HG03025 (cell line): ENCODE results near the gene PCIF1.
"Not testable (repeated sequence)": the region's sequence is repeated elsewhere in the genome, so short reads cannot be mapped to it uniquely, and the experiment has no call there.

Experiments used
- ATAC-seq: cut with Tn5 transposase; IDR thresholded peaks from one replicate; pipeline ENCODE4 v1.9.1; 2021; ENCODE audit warnings: mild to moderate bottlenecking, moderate library complexity; ENCODE audit not compliant: unreplicated experiment, low FRiP score

Gene PCIF1

DNA sequence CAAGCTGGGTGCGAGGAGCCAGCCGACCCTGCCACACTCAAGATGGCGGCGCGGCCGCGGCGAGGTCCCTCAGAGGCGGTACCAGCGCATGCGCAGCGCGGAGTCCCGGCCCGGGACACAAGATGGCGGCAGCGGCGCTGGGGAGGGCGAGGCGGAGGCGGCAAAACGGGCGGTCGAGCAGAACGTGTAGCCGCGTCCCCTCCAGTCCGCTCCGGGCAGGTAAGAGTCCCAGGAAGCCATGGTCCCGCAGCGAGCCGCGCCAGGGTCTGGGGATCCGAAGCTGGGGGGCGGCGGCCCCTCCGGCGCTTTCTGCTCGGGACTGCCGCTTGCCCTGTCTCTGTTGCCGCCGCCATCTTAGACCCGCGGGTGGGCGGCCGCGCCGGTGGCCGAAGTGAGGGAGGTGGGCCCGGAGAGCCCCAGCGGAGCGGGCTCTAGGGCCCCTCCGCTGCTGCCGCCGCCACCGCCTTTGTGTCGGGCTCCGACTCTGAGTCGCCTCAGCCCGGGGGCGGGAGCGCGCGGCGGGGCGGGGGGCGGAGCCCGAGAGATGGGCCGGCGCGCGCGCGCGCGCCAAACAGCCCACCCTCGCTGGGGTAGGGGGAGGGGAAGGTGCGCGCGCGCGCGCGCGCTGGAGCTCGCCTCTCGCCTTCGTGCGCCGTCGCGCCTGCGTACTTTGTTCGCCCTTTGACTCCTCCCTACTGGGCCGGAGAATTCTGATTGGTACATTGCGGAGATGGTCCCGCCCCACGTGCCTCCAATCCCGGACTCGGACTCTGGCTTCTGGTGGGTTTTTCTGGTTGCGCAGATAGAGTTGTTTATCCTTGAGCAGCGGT, at the start of gene PCIF1:
Gene PCIF1, plus strand, starts transcription at position 98 of the 830 bp plus-strand sequence. CDS start 4,317 bp downstream, outside the sequence.
- peak; percentile 62 for ATAC-seq

DNA sequence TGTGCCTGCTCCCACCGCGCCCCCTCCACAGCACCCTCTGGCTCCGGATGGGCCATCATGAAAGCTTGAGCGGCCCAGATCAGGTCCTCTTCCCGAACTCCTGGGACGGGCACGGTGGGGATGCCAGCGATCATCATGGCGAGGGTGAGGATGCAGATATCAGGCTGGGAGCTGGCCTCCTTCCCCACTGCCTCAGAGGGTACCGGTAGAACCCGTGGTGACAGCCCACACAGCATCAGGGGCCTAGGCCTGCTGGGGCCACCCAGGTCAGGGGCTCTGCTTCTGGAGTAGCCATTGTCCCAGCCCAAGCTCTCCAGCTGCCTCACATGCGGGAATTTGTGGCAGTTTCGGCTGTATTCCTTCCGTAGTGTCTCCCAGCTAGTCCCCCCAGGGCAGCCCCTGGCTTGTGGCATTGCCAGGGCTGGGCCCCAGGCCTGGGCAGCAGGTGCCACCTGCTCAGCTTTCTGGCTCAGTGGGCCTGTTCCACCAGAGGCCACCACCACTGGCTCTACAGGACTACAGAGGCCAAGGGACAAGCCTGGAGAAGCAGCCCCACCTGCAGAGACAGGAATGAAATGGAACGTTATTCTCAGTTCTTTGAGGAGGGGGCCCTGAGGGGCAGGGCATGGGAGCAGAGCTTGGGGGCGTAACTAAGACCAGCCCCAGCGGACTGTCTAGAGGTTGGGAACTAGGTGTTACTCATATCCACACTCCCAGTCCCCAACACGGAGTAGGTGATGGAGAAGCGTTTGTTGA, 47.7 kb upstream of the PCIF1 start:
- no peak for ATAC-seq

GRCh38 chr20:45887346-45887715, 47.2 kb upstream of the PCIF1 start, which contains the start of gene SPATA25:
Gene SPATA25 (minus strand): TSS chr20:45887622. CDS start chr20:45887590, 32 bp downstream.
- ATAC-seq: no peak

GRCh38 chr20:45888681-45889080, 45.8 kb upstream of the PCIF1 start:
- ATAC-seq: no peak

DNA sequence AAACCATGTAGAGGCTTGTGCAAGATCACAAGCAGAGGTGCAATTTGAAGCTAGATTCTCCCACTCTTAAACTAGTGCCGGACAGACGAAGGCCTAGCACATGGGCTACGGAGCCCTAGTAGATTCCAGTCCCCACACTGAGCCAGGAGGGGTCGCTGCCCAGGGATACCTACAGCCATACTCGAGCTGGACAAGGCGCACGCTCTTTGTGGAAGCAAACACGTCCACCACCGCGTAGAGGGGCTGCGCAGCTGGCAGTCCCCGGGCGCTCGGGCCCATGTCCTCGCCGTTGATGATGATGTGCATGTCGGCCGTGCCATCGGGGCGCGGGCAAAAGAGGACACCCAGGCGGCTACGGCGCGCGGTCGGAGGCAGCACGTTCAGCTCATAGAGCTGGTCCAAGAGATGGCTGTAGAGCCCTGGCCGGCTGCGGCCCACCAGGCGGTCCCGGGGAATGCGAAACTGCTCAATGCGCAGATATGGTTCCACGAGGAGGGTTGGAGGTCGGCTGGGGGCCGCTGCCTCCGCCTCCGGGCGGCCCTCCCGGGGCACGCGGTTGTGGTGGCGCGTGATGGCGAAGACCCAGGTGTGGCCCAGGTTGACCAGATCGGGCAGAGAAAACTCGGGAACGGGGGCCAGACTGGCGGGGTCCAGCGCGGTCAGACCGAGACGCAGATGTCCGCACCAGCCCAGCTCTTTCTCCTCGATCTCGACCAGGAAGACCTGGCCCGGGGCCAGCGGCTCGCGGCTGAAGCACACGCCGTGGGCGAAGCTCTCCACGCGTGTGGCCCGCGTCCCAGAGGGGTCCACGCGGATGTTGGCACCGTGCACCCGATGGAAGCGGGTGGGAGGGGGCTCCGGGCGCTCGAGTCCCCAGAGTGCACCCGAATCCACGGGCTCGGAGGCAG, 44.2 kb upstream of the PCIF1 start:
- ATAC-seq: peak; percentile 23

- peak; percentile 57 for ATAC-seq
Measured at GRCh38 chr20:45890985-45891983, 43.2 kb upstream of the PCIF1 start, which contains the start of the genes CTSA and NEURL2. Gene CTSA (plus strand): TSS chr20:45891335. CDS start chr20:45891569, 234 bp downstream. Gene NEURL2 (minus strand): TSS chr20:45891208. CDS start chr20:45890991, 217 bp downstream.

DNA sequence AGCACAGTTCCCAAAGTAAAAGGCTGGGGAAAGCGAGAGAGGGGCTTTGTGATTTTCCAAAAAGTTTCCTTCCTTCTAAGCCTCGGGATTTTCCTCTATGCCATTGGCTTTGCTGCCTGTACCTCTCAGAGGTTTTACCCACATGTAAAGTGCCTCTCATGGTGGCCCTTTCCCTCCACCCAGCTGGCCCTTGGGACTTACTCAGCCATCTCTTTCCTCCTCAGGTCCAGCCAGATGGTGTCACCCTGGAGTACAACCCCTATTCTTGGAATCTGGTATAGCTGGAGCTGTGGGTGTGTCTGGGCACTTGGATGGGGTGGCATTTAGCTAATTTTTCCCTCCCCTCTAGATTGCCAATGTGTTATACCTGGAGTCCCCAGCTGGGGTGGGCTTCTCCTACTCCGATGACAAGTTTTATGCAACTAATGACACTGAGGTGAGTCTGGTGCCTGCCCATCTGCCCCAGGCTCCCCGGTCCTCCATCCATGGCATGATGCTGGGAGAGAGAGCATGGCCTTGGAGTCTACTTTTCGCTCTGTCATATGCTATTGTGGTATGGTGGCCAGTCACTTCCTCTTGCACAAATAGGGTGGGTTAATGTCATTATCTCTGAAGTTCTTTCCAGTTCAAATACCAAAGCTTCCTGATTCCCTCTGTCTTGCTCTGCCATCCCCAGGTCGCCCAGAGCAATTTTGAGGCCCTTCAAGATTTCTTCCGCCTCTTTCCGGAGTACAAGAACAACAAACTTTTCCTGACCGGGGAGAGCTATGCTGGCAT, 42.2 kb upstream of the PCIF1 start:
- ATAC-seq: no peak

GRCh38 chr20:45892828-45893500, 41.5 kb upstream of the PCIF1 start:
- ATAC-seq: no peak

GRCh38 chr20:45893831-45894230, 40.7 kb upstream of the PCIF1 start:
- ATAC-seq: no peak

GRCh38 chr20:45894797-45895196, 39.7 kb upstream of the PCIF1 start:
- ATAC-seq: no peak

GRCh38 chr20:45896641-45897161, 37.8 kb upstream of the PCIF1 start:
- ATAC-seq: no peak

GRCh38 chr20:45897289-45897688, 37.2 kb upstream of the PCIF1 start:
- ATAC-seq: no peak

DNA sequence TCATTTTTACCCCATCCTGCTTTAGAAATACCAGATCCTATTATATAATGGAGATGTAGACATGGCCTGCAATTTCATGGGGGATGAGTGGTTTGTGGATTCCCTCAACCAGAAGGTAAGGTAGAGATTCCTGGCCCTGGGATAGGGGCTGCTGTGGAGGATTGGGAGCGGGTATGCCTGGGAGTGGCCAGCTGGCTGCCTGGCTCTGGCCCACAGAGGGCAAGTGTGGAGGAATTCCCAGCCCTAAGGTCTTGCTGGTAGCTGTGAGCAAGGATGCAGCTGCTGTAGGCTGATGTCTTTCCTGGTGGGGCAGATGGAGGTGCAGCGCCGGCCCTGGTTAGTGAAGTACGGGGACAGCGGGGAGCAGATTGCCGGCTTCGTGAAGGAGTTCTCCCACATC, 36.8 kb upstream of the PCIF1 start:
- no peak for ATAC-seq

- no peak for ATAC-seq
Measured at GRCh38 chr20:45898285-45898684, 36.2 kb upstream of the PCIF1 start.

DNA sequence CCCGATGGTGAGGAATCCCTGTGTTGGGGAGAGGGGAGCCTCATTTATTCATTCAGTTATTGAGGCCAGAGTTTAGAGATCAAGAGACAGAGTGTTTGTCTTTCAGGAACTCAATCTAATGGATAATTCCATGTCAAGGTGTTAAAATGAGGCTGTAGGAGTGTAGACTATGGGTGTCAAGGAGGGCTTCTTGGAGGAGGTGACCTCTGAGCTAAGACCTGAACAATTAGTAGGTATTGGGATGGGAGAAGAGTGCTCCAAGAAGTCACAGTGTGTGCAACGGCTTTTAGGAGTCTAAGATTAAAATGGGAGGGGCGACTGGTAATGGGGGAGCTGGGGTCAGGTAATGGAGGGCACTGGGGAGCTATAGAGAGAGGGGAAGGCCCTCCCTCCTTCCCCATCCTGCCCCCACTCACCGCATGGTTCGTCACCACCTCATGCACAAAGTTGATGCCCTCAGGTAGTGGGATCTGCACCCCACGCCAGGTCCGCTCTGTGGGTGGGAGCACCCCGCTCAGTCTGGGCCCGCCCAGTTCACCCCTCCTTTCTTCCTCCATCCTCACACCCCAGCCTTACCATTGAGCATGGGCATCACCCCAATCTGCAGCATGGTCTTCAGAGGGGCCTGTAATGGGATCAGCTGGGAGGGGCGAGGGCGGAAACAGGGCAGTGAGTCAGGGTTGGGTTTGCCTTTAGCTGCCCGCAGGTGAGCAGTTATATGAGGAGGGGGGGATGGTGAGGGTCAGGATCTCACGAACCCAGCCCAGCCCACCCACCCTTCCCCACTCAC, 35.2 kb upstream of the PCIF1 start:
- no peak for ATAC-seq

DNA sequence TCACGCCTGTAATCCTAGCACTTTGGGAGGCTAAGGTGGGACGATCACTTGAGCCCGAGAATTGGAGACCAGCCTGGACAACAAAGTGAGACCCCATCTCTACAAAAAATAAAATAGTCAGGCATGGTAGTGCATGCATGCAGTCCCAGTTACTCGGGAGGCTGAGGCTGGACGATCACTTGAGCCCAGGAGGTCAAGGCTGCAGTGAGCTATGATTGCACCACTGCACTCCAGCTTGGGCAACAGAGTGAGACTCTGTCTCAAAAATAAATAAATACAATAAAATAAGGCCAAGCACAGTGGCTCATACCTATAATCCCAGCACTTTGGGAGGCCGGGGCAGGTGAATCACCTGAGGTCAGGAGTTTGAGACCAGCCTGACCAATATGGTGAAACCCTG, 33.2 kb upstream of the PCIF1 start:
- not testable (repeated sequence) for ATAC-seq

DNA sequence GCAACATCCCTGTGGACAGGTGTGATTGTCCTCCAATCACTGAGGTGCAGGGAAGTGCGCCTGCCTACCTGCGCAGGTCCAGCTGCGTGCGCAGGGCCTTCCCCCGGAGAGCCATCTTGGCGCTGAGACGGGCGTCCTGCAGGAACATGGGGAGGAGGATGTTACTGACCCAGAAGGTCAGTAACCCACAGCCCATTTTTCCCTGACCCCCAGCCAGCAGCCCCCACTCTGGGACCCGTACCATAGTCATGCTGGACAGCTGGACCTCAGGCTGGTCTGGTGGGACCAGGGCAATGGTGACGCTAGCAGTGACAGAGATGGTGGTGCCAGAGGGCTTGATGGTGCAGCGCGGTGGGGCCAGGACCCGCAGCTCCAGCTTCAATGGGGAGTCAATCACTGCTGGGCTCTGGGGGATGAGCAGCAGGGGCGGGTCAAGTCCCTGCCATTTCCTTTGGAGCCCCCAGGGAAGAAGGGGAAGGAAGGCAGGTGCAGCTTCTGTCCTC, 32.2 kb upstream of the PCIF1 start:
- no peak for ATAC-seq
